ENCODE measurements around the gene CIT. TPM values are rescaled to one million over a fixed set of nuclear protein-coding genes. Genes with fewer than 3 reads are reported as not detected.

Gene CIT
- total and polyA plus RNA-seq, 9 of the 15 experiments (the other 6 are each of a cell fraction or from before 2014, with no cell fraction given): 1.1 to 46.7 (median 21.3) TPM

DNA sequence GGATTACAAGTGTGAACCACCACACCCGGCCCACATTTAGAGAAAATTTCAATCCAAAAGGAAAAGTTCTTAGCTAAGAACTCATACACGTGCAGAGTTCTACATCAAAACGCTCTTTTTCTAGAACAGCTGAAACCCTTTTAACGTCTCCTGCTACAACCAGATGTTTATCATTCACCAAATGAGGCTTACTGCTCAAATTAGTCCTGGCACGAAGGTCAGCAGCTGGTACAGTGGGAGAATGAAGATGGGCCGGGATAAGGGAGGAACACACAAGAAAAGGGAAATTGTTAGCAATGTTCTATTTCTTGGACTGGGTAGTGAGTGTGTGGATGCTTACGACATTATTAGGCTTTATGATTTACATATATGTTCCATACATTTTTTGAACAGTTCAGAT is 171.9 kb downstream of the CIT start:
- H3K4me3 ChIP-seq: no peak overlapping the region
- no peak overlapping the region for H3K4me2 ChIP-seq (ENCODE audit: insufficient read depth, low read length)
- POLR2A ChIA-PET: no interaction called here
- no peaks in the 10 kb centered on the region for H3K4me1 ChIP-seq (replicated peaks in 1 of 2; ENCODE audit: control insufficient read depth in 2 of 2, insufficient read depth in 2 of 2, low read length in 2 of 2)
- DNase-seq (ENCODE audit: extremely low read depth in 1 of 4, low spot score in 3 of 4) (no peak), FAIRE-seq (no peak), ATAC-seq (no peak)
- H4K20me1 ChIP-seq (replicated peaks; ENCODE audit: control insufficient read depth, insufficient read depth, low read length): no peaks in the 10 kb centered on the region
- H3K27me3 ChIP-seq (ENCODE audit: control insufficient read depth in 2 of 2, insufficient read depth in 2 of 2, low read length in 2 of 2): no peaks in the 10 kb centered on the region
- no peak overlapping the region for H3K9ac ChIP-seq (ENCODE audit: insufficient read depth in 1 of 2, low read depth in 2 of 2, low read length in 2 of 2)
- no peaks in the 10 kb centered on the region for H3K9me3 ChIP-seq (replicated peaks; ENCODE audit: control insufficient read depth, insufficient read depth, low read depth, low read length)
- H3K36me3 ChIP-seq (ENCODE audit: control insufficient read depth, insufficient read depth, low read length): peaks cover 50% of the 10 kb centered on the region
- CTCF ChIA-PET (ENCODE audit: low intra/inter-chr PET ratio): no interaction called here
- H3K27ac ChIP-seq (ENCODE audit: extremely low read depth, low read depth, low read length): no peak overlapping the region
- H2AFZ ChIP-seq (ENCODE audit: low read depth, low read length): no peak overlapping the region
- no TSS peak for BruUV-seq (replicated peaks)
- in situ Hi-C loops (cut with MboI): no loop called here
- no peaks in the 10 kb centered on the region for H3K9me1 ChIP-seq (ENCODE audit: control insufficient read depth, insufficient read depth, low read length)
- intact Hi-C loops (cut with micrococcal nuclease): no loop called here
- WGBS (ENCODE audit: insufficient coverage, low coverage, missing lambda C conversion rate): 86% methylated on average over 7 of the region's 7 CpGs
- no peaks in the 10 kb centered on the region for H3K79me2 ChIP-seq (ENCODE audit: control insufficient read depth, insufficient read depth, low read length)
- TF ChIP-seq GATA2 (CRISPR knock-in tag; IDR thresholded peaks at IDR 0.05): no peak
- TF ChIP-seq TCF3 (CRISPR knock-in tag; IDR thresholded peaks at IDR 0.05): no peak
- TF ChIP-seq, protein P1, sequence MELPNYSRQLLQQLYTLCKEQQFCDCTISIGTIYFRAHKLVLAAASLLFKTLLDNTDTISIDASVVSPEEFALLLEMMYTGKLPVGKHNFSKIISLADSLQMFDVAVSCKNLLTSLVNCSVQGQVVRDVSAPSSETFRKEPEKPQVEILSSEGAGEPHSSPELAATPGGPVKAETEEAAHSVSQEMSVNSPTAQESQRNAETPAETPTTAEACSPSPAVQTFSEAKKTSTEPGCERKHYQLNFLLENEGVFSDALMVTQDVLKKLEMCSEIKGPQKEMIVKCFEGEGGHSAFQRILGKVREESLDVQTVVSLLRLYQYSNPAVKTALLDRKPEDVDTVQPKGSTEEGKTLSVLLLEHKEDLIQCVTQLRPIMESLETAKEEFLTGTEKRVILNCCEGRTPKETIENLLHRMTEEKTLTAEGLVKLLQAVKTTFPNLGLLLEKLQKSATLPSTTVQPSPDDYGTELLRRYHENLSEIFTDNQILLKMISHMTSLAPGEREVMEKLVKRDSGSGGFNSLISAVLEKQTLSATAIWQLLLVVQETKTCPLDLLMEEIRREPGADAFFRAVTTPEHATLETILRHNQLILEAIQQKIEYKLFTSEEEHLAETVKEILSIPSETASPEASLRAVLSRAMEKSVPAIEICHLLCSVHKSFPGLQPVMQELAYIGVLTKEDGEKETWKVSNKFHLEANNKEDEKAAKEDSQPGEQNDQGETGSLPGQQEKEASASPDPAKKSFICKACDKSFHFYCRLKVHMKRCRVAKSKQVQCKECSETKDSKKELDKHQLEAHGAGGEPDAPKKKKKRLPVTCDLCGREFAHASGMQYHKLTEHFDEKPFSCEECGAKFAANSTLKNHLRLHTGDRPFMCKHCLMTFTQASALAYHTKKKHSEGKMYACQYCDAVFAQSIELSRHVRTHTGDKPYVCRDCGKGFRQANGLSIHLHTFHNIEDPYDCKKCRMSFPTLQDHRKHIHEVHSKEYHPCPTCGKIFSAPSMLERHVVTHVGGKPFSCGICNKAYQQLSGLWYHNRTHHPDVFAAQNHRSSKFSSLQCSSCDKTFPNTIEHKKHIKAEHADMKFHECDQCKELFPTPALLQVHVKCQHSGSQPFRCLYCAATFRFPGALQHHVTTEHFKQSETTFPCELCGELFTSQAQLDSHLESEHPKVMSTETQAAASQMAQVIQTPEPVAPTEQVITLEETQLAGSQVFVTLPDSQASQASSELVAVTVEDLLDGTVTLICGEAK (IDR thresholded peaks at IDR 0.05): no peak
- TF ChIP-seq, protein P1 (CRISPR knock-in tag; IDR thresholded peaks at IDR 0.05): no peak
- no peak for TF ChIP-seq FIP1L1 (IDR thresholded peaks at IDR 0.05; ENCODE audit: low read depth, low read length, poor library complexity, severe bottlenecking)
- no peak for TF ChIP-seq PURB (CRISPR knock-in tag; IDR thresholded peaks at IDR 0.05; ENCODE audit: low read depth)
- TF ChIP-seq, protein P2, sequence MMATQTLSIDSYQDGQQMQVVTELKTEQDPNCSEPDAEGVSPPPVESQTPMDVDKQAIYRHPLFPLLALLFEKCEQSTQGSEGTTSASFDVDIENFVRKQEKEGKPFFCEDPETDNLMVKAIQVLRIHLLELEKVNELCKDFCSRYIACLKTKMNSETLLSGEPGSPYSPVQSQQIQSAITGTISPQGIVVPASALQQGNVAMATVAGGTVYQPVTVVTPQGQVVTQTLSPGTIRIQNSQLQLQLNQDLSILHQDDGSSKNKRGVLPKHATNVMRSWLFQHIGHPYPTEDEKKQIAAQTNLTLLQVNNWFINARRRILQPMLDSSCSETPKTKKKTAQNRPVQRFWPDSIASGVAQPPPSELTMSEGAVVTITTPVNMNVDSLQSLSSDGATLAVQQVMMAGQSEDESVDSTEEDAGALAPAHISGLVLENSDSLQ (IDR thresholded peaks at IDR 0.05): no peak
- TF ChIP-seq, protein P3, sequence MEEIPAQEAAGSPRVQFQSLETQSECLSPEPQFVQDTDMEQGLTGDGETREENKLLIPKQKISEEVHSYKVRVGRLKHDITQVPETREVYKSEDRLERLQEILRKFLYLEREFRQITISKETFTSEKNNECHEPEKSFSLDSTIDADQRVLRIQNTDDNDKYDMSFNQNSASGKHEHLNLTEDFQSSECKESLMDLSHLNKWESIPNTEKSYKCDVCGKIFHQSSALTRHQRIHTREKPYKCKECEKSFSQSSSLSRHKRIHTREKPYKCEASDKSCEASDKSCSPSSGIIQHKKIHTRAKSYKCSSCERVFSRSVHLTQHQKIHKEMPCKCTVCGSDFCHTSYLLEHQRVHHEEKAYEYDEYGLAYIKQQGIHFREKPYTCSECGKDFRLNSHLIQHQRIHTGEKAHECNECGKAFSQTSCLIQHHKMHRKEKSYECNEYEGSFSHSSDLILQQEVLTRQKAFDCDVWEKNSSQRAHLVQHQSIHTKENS (CRISPR knock-in tag; IDR thresholded peaks at IDR 0.05): no peak
- no peak for TF ChIP-seq SP1 (CRISPR knock-in tag; IDR thresholded peaks at IDR 0.05)

Measured in K562 (cell line).